NT2/D1 (cell line): ENCODE data around the gene TLL1.

Source experiments
- SUZ12 ChIP-seq: IDR thresholded peaks from 2 replicates; pipeline ENCODE4 v1.6.1; 2011; ENCODE audit not compliant: insufficient read length, insufficient read depth; ENCODE audit errors: extremely low read depth
- YY1 ChIP-seq: IDR thresholded peaks from 2 replicates; pipeline ENCODE4 v1.6.1; 2011; ENCODE audit not compliant: insufficient read length, insufficient read depth
- ZNF274 ChIP-seq: IDR thresholded peaks from 2 replicates; pipeline ENCODE4 v1.6.1; 2011; ENCODE audit warnings: mild to moderate bottlenecking, low read depth, low read length

DNA sequence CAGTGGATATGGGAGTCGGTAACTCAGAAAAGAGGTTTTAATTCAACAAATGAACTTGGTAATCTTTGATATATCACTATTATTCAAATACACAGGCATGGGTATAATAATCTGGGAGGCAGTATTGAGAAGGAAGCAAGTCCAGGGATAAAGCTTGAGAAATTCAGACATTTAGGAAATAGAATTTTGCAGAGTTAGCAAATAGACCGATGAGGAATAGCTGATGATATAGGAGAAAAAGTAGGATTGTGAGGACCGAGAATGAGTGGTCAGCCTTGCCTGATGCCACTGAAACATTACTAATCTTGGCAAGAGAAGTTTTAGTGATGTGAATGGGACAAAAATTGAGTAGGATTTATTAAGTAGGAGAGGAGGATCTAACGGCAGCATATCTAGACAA is 71.9 kb downstream of the TLL1 start:
- TF ChIP-seq YY1 = no peak
- no peak for TF ChIP-seq ZNF274
- TF ChIP-seq SUZ12 = no peak
